K562 (cell line): Measurements from ENCODE around the gene MEA1. TPM values are rescaled to one million over a fixed set of nuclear protein-coding genes. Genes with fewer than 3 reads are reported as not detected.

Source experiments
- CBX8 ChIP-seq: fragments of 200-600 bp; sonication (generic); IDR thresholded peaks from 2 replicates; pipeline ENCODE4 v1.6.1; 2012; ENCODE audit warnings: borderline replicate concordance, mixed run types, low read depth, mild to moderate bottlenecking, moderate library complexity, mixed read lengths, low read length, control low read depth, inconsistent platforms; ENCODE audit not compliant: poor library complexity, severe bottlenecking; ENCODE audit errors: extremely low read depth
- DDX20 ChIP-seq: fragments of 450-650 bp; IDR thresholded peaks from 2 replicates; pipeline ENCODE4 v1.6.1; 2016; ENCODE audit warnings: missing genetic modification characterization, low read depth, mild to moderate bottlenecking, missing compliant biosample characterization, moderate library complexity
- DIDO1 ChIP-seq: fragments of 450-650 bp; IDR thresholded peaks from 2 replicates; pipeline ENCODE4 v1.6.1; 2016; ENCODE audit warnings: low read depth, missing biosample characterization, missing genetic modification characterization
- ESRRB ChIP-seq: fragments of 250-450 bp; sonication (Bioruptor Pico); IDR thresholded peaks from 2 replicates; pipeline ENCODE4 v1.5.0; 2020; ENCODE audit warnings: mild to moderate bottlenecking, moderate library complexity, borderline replicate concordance
- FOXK2 ChIP-seq, 2 experiments: fragments of 450-650 bp; IDR thresholded peaks in 1 of 2; conservative IDR thresholded peaks in 1 of 2; 2 replicates each; pipeline ENCODE4 v1.6.1; 2016; ENCODE audit warnings: low read depth in 2 of 2, mild to moderate bottlenecking in 1 of 2
- HDAC8 ChIP-seq: fragments of 450-650 bp; IDR thresholded peaks from 2 replicates; pipeline ENCODE4 v1.6.1; 2016; ENCODE audit warnings: mild to moderate bottlenecking, missing genetic modification characterization, moderate library complexity, missing compliant biosample characterization
- HNRNPK ChIP-seq: fragments of 200-400 bp; formaldehyde crosslinking; IDR thresholded peaks from one replicate; pipeline ENCODE4 v1.6.1; 2018; ENCODE audit warnings: mild to moderate bottlenecking, low read depth, low read length; ENCODE audit not compliant: poor library complexity, severe bottlenecking
- MAFK ChIP-seq: IDR thresholded peaks from 2 replicates; pipeline ENCODE4 v1.6.1; 2011; ENCODE audit warnings: low read length, improper control_type of control experiment
- MCM3 ChIP-seq: fragments of 450-650 bp; IDR thresholded peaks from 2 replicates; pipeline ENCODE4 v1.6.1; 2016
- NBN ChIP-seq: fragments of 450-650 bp; IDR thresholded peaks from 2 replicates; pipeline ENCODE4 v1.6.1; 2016; ENCODE audit warnings: low read depth, mild to moderate bottlenecking
- NCOA2 ChIP-seq, 2 experiments: fragments of 450-650 bp; IDR thresholded peaks; 2 replicates each; pipeline ENCODE4 v1.6.1; 2018; ENCODE audit warnings: mild to moderate bottlenecking in 2 of 2, moderate library complexity in 1 of 2; ENCODE audit not compliant: partially characterized antibody in 2 of 2
- NR2F6 ChIP-seq: fragments of 450-650 bp; formaldehyde crosslinking; IDR thresholded peaks from 2 replicates; pipeline ENCODE4 v1.4.0; 2020; ENCODE audit warnings: mild to moderate bottlenecking
- RFX5 ChIP-seq: IDR thresholded peaks from 2 replicates; pipeline ENCODE4 v1.6.1; 2011; ENCODE audit warnings: low read depth, mild to moderate bottlenecking, improper control_type of control experiment, low read length
- TEAD1 ChIP-seq, 2 experiments: fragments of 450-650 bp in 1 of 2; sonication (generic) in 1 of 2; formaldehyde crosslinking; IDR thresholded peaks; 2 replicates each; pipeline versions ENCODE4 v1.4.0 to v1.8.0; 2020 to 2022; ENCODE audit warnings: mild to moderate bottlenecking in 2 of 2, missing genetic modification reagents in 1 of 2
- TEAD4 ChIP-seq, 2 experiments: sonication (generic) in 1 of 2; formaldehyde crosslinking in 1 of 2; IDR thresholded peaks; 2 replicates each; pipeline versions ENCODE4 v1.6.1 to v1.8.0; 2012 to 2022; ENCODE audit warnings: borderline replicate concordance in 1 of 2, inconsistent platforms in 1 of 2, low read length in 1 of 2, mild to moderate bottlenecking in 1 of 2, missing genetic modification reagents in 1 of 2
- VEZF1 ChIP-seq: fragments of 200-800 bp; sonication (Bioruptor generic); IDR thresholded peaks from 2 replicates; pipeline ENCODE4 v1.6.1; 2017; ENCODE audit warnings: missing genetic modification characterization, missing compliant biosample characterization
- ZBTB7A ChIP-seq: IDR thresholded peaks from 2 replicates; pipeline ENCODE4 v1.6.1; 2011; ENCODE audit warnings: low read depth, mild to moderate bottlenecking, low read length, moderate library complexity, borderline replicate concordance; ENCODE audit not compliant: control insufficient read depth
- ZFP91 ChIP-seq: sonication (generic); formaldehyde crosslinking; IDR thresholded peaks from 2 replicates; pipeline ENCODE4 v1.8.0; 2022; ENCODE audit warnings: mild to moderate bottlenecking, missing genetic modification reagents
- ZNF224 ChIP-seq: sonication (generic); formaldehyde crosslinking; IDR thresholded peaks from 2 replicates; pipeline ENCODE4 v1.8.0; 2022; ENCODE audit warnings: mild to moderate bottlenecking, missing genetic modification reagents
- ZNF23 ChIP-seq: fragments of 250-450 bp; sonication (Bioruptor Pico); IDR thresholded peaks from 2 replicates; pipeline ENCODE4 v1.4.0; 2020; ENCODE audit warnings: mild to moderate bottlenecking
- ZNF778 ChIP-seq: fragments of 450-650 bp; formaldehyde crosslinking; IDR thresholded peaks from 2 replicates; pipeline ENCODE4 v1.4.0; 2020; ENCODE audit warnings: mild to moderate bottlenecking, moderate library complexity
- polyA plus RNA-seq, 8 experiments: library from polyadenylated mRNA; depleted of rRNA in 4 of 8; stranded (reverse) in 5 of 8; unstranded in 3 of 8; fragments of >200 nt; fragmentation: Nextera tagmentation in 2 of 8; fragmentation: Illumina TruSeq in 1 of 8; extraction: Ambion mirVana in 2 of 8; extraction: Trizol in 1 of 8; gene quantifications; 2 replicates each; pipeline versions ENCODE4 v1.2.1 to v1.2.3, GENCODE V29; 2011 to 2014; ENCODE audit warnings: inconsistent platforms in 1 of 8, missing spikeins in 1 of 8
- total RNA-seq, 7 experiments: library from RNA; depleted of rRNA in 6 of 7; stranded (reverse); fragments of >200 nt in 6 of 7; fragmentation: Illumina TruSeq in 2 of 7; extraction: Trizol in 2 of 7; gene quantifications; 2 replicates each; pipeline versions ENCODE4 v1.2.1 to v1.2.3, GENCODE V29; 2011 to 2021; ENCODE audit warnings: low replicate concordance in 1 of 7
- TF ChIP-seq, protein P1 (sequence below): sonication (generic); formaldehyde crosslinking; IDR thresholded peaks from 2 replicates; pipeline ENCODE4 v1.9.0; 2022; ENCODE audit warnings: mild to moderate bottlenecking, missing genetic modification reagents
- TF ChIP-seq, protein P2 (sequence below): sonication (generic); formaldehyde crosslinking; IDR thresholded peaks from 2 replicates; pipeline ENCODE4 v1.8.0; 2022; ENCODE audit warnings: missing genetic modification reagents, mild to moderate bottlenecking, borderline replicate concordance

Gene MEA1
- total and polyA plus RNA-seq, 9 of the 15 experiments (the other 6 are each of a cell fraction or from before 2014, with no cell fraction given), result 86.8 to 210 (median 152) TPM

- TF ChIP-seq, protein P1, sequence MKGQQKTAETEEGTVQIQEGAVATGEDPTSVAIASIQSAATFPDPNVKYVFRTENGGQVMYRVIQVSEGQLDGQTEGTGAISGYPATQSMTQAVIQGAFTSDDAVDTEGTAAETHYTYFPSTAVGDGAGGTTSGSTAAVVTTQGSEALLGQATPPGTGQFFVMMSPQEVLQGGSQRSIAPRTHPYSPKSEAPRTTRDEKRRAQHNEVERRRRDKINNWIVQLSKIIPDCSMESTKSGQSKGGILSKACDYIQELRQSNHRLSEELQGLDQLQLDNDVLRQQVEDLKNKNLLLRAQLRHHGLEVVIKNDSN (CRISPR knock-in tag), result peak; percentile 95
- no peak for TF ChIP-seq HDAC8
- TF ChIP-seq, protein P2, sequence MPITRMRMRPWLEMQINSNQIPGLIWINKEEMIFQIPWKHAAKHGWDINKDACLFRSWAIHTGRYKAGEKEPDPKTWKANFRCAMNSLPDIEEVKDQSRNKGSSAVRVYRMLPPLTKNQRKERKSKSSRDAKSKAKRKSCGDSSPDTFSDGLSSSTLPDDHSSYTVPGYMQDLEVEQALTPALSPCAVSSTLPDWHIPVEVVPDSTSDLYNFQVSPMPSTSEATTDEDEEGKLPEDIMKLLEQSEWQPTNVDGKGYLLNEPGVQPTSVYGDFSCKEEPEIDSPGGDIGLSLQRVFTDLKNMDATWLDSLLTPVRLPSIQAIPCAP, result no peak
- TF ChIP-seq DDX20 (tag), result no peak
- no peak for TF ChIP-seq NBN
- TF ChIP-seq ZNF23 (CRISPR knock-in tag), result no peak
- no peak for TF ChIP-seq RFX5
- no peak for TF ChIP-seq ZNF778 (CRISPR knock-in tag)
- no peak; the same call in 1 of the 2 replicates for TF ChIP-seq MAFK
- peak; percentile 98 to 100 for TF ChIP-seq FOXK2 (conservative IDR thresholded peaks at IDR 0.05 in 1 of 2, IDR thresholded peaks at IDR 0.05 in 1 of 2; ENCODE audit: low read depth in 2 of 2)
- peak in 1 of 2 experiments; percentile 87; a peak in 2 of 4 replicates for TF ChIP-seq TEAD1 (CRISPR knock-in tag; IDR thresholded peaks at IDR 0.05)
- TF ChIP-seq CBX8, result no peak
- TF ChIP-seq NR2F6 (CRISPR knock-in tag), result no peak
- no peak for TF ChIP-seq HNRNPK
- TF ChIP-seq ESRRB (CRISPR knock-in tag), result no peak
- no peak for TF ChIP-seq MCM3
- TF ChIP-seq DIDO1, result peak; percentile 68; the same call in 1 of the 2 replicates
- no peak for TF ChIP-seq NCOA2 (IDR thresholded peaks at IDR 0.05; ENCODE audit: partially characterized antibody in 2 of 2)
- TF ChIP-seq ZBTB7A, result peak; percentile 44; the same call in 1 of the 2 replicates
- TF ChIP-seq VEZF1 (CRISPR knock-in tag), result peak; percentile 79
- peak; percentile 35; the same call in 1 of the 2 replicates for TF ChIP-seq TEAD4 (IDR thresholded peaks at IDR 0.05; ENCODE audit: low read length)
- TF ChIP-seq TEAD4 (CRISPR knock-in tag; IDR thresholded peaks at IDR 0.05; ENCODE audit: borderline replicate concordance), result no peak
- no peak for TF ChIP-seq ZNF224 (CRISPR knock-in tag)
- no peak for TF ChIP-seq ZFP91 (CRISPR knock-in tag)
Measured at GRCh38 chr6:43013843-43014433, at the start of gene MEA1, which contains the start of gene KLHDC3 (continued).
